ENCODE measurements around the gene DDIT3. TPM values are rescaled to one million over a fixed set of nuclear protein-coding genes. Genes with fewer than 3 reads are reported as not detected.

The DDIT3 gene
- total and polyA plus RNA-seq, 2 of the 13 experiments (the other 11 are each of a cell fraction or from before 2014, with no cell fraction given) = 27.5 to 48.7 TPM

DNA sequence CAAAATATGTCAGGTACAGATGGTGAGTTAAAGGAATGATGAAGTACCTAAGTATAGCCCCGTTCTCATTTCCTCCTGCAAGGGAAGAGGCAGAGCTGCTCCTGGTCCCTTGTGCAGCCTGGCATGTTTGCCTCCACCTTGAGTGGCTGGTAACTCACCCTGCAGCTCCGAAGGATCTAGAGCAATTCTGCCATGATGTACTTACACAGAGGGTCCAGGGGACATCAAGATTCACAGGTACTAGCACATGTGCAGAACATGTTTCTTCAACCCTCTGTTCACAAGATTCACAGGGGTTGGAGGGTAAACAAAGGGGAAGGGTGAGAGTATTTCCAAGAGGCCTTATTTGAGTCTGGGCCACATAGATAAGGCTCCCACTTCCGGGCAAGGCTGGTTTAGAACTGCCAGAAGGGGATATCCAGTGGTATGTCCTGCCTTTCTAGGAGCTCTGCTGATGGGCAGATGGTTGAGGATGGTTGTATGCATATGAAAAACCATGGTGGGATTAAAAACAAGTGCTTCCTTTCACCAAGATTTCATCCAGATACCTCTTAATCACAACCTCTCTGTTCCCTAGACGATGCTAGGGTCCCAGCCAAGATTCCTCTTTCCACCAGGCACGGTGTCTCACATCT, 18.9 kb upstream of the DDIT3 start:
- no peak for ATAC-seq
- H2AFZ ChIP-seq (ENCODE audit: low read length) = no peak overlapping the region
- H4K20me1 ChIP-seq (ENCODE audit: insufficient read depth, low read length) = no peaks in the 10 kb centered on the region
- H3K4me3 ChIP-seq (replicated peaks in 1 of 3; ENCODE audit: insufficient read depth in 1 of 3, low read depth in 2 of 3, low read length in 3 of 3) = no peak overlapping the region
- ChIA-PET POLR2A (interaction anchor here (1.2 to 1.7 kb wide), 3 partner anchors 9 to 37 kb away, joined by 4 to 7 read pairs (median 5); no protein-coding TSS in a partner anchor), CTCF (ENCODE audit: low intra/inter-chr PET ratio, low total read pairs) (no interaction called here)
- 96% methylated on average over 4 of the region's 5 CpGs for WGBS (ENCODE audit: low lambda C conversion rate)
- H3K4me1 ChIP-seq (ENCODE audit: insufficient read depth, low read length) = no peaks in the 10 kb centered on the region
- no peaks in the 10 kb centered on the region for H3K79me2 ChIP-seq (ENCODE audit: insufficient read depth, low read length)
- H3K4me2 ChIP-seq (ENCODE audit: low read depth, low read length) = no peak overlapping the region
- H3K27me3 ChIP-seq (ENCODE audit: control insufficient read depth in 1 of 2, insufficient read depth in 2 of 2, low read length in 2 of 2) = no peaks in the 10 kb centered on the region
- intact Hi-C loops (cut with micrococcal nuclease; ENCODE audit: unreplicated experiment) = no loop called here
- BruUV-seq (replicated peaks) = no TSS peak
- DNase-seq (ENCODE audit: low spot score) = no peak
- H3K27ac ChIP-seq (ENCODE audit: extremely low read length, insufficient read depth, low read length) = no peak overlapping the region
- no peak overlapping the region for H3K9ac ChIP-seq (ENCODE audit: insufficient read depth, low read depth, low read length)
- peaks cover 7 to 23% of the 10 kb centered on the region in 2 experiments; a peak in 4 of 5 replicates for H3K36me3 ChIP-seq (replicated peaks in 1 of 2; ENCODE audit: control insufficient read depth in 1 of 2, insufficient read depth in 2 of 2, low read length in 2 of 2)
- no peaks in the 10 kb centered on the region for H3K9me3 ChIP-seq (ENCODE audit: low read length)
- in situ Hi-C loops (cut with HindIII; ENCODE audit: extremely low pct_ligation_motif_present, low pct_unique_long_range_greater_than_20kb) = no loop called here
- TF ChIP-seq, protein P1, sequence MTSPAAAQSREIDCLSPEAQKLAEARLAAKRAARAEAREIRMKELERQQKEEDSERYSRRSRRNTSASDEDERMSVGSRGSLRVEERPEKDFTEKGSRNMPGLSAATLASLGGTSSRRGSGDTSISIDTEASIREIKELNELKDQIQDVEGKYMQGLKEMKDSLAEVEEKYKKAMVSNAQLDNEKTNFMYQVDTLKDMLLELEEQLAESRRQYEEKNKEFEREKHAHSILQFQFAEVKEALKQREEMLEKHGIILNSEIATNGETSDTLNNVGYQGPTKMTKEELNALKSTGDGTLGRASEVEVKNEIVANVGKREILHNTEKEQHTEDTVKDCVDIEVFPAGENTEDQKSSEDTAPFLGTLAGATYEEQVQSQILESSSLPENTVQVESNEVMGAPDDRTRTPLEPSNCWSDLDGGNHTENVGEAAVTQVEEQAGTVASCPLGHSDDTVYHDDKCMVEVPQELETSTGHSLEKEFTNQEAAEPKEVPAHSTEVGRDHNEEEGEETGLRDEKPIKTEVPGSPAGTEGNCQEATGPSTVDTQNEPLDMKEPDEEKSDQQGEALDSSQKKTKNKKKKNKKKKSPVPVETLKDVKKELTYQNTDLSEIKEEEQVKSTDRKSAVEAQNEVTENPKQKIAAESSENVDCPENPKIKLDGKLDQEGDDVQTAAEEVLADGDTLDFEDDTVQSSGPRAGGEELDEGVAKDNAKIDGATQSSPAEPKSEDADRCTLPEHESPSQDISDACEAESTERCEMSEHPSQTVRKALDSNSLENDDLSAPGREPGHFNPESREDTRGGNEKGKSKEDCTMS (CRISPR knock-in tag; conservative IDR thresholded peaks at IDR 0.05) = no peak
- no peak for TF ChIP-seq FOXK1 (CRISPR knock-in tag; IDR thresholded peaks at IDR 0.05; ENCODE audit: borderline replicate concordance, low read depth)
- TF ChIP-seq THYN1 (CRISPR knock-in tag; IDR thresholded peaks at IDR 0.05; ENCODE audit: borderline replicate concordance, low read depth) = no peak
- TF ChIP-seq PRMT3 (CRISPR knock-in tag; IDR thresholded peaks at IDR 0.05; ENCODE audit: borderline replicate concordance, low read depth) = no peak
- TF ChIP-seq, protein P2, sequence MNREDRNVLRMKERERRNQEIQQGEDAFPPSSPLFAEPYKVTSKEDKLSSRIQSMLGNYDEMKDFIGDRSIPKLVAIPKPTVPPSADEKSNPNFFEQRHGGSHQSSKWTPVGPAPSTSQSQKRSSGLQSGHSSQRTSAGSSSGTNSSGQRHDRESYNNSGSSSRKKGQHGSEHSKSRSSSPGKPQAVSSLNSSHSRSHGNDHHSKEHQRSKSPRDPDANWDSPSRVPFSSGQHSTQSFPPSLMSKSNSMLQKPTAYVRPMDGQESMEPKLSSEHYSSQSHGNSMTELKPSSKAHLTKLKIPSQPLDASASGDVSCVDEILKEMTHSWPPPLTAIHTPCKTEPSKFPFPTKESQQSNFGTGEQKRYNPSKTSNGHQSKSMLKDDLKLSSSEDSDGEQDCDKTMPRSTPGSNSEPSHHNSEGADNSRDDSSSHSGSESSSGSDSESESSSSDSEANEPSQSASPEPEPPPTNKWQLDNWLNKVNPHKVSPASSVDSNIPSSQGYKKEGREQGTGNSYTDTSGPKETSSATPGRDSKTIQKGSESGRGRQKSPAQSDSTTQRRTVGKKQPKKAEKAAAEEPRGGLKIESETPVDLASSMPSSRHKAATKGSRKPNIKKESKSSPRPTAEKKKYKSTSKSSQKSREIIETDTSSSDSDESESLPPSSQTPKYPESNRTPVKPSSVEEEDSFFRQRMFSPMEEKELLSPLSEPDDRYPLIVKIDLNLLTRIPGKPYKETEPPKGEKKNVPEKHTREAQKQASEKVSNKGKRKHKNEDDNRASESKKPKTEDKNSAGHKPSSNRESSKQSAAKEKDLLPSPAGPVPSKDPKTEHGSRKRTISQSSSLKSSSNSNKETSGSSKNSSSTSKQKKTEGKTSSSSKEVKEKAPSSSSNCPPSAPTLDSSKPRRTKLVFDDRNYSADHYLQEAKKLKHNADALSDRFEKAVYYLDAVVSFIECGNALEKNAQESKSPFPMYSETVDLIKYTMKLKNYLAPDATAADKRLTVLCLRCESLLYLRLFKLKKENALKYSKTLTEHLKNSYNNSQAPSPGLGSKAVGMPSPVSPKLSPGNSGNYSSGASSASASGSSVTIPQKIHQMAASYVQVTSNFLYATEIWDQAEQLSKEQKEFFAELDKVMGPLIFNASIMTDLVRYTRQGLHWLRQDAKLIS (CRISPR knock-in tag; IDR thresholded peaks at IDR 0.05) = no peak
- TF ChIP-seq ZBTB8A (CRISPR knock-in tag; IDR thresholded peaks at IDR 0.05; ENCODE audit: borderline replicate concordance, low read depth) = no peak
- no peak for TF ChIP-seq ISL2 (CRISPR knock-in tag; IDR thresholded peaks at IDR 0.05)
- FAIRE-seq = no peak

Data from HepG2 (cell line).